ENCODE data around the gene NPFFR1.

DNA sequence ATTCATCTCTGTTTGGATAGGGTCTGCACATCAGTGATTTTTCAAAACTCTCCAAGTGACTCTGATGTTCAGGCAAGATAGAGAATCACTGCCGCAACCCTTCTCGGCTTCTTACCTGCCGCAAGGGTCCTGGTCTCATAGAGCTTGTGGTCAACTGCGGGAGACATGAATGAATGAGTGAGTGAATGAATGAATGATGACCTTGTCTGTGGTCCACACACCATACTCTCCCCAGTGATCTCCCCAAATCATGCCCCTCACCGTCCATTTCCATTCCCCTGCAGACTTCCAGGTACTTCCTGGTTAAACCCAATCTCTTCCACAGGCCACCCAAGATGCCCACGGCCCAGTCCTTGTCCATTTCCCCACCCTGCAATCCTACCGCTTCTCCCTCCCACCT, 5.9 kb upstream of the NPFFR1 start:
- TF ChIP-seq CTCF (IDR thresholded peaks at IDR 0.05) (no peak), POLR2A (IDR thresholded peaks at IDR 0.05) (no peak)
